ENCODE measurements around the gene SH3BP2.

SH3BP2 gene

GRCh38 chr4:2802618-2803531 lies 10.0 kb downstream of the SH3BP2 start:
- DNase-seq (ENCODE audit: low read depth in 4 of 4, low spot score in 1 of 4): no peak

GRCh38 chr4:2803624-2804448 lies 11.0 kb downstream of the SH3BP2 start:
- DNase-seq (ENCODE audit: low read depth in 4 of 4, low spot score in 1 of 4): no peak

GRCh38 chr4:2804449-2804972 lies 11.6 kb downstream of the SH3BP2 start:
- DNase-seq (ENCODE audit: low read depth in 4 of 4, low spot score in 1 of 4): no peak

DNA sequence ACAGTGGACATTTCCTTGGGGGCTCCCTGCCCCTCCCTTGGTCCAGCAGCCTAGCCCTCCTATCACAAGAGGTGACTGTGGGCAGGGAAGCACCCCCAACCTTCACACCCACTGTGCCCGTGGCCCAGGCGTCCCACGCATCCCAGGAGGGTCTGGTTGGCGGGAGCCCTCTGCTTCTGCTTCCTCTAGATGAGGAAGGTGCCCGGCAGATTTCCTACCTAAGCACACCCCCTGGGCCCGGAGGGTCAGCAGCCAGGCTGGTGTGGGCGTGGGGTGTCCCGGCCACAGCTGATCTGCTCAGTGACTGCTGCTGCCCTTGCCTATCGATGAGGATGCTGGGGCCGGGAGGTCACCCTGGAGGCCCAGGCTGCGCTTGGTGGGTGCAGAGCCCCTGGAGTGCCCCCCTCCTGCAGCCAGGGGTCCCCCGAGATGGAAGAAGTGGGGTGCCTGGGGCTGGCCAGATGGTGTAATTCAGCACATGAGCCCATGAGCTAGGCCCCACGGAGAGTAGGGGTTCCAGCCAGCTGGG lies 12.2 kb downstream of the SH3BP2 start:
- no peak for DNase-seq (ENCODE audit: low read depth in 4 of 4, low spot score in 1 of 4)

DNA sequence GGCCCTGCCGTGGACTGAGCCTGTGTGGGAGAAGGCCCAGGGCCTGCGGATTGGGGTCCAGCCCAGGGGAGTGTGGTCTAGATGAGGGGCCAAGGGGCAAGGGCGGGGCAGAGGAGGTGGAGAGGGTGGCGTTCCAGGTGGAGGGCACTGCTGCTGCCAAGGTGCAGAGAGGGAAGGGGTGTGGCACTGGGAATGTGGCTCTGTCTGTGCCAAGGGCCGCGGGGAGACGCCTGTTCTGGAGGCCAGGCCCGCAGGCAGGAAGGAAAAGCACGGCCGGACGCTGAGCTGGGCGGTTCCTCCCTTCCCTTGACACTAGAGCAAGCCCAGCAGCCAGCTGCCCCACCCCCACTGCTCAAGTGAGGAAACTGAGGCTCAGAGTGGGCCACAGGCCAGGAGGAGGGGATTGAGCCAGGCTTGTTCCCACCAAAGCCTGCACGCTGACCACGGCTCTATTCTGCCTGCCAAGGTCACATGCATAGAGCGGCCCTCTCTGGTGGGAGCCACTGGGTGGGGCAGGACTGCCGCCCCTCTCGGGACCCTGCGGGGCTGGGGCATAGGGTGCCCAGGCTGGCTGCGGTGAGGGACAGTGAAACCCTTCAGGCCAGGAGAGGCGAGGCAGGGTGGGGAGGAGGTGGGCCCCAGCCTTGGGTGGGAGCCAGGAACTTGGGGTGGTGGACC lies 13.0 kb downstream of the SH3BP2 start:
- no peak for DNase-seq (ENCODE audit: low read depth in 4 of 4, low spot score in 1 of 4)

- no peak for DNase-seq (ENCODE audit: low read depth in 4 of 4, low spot score in 1 of 4)
Observed at GRCh38 chr4:2806390-2807355, 13.8 kb downstream of the SH3BP2 start.

GRCh38 chr4:2807571-2807970 lies 14.7 kb downstream of the SH3BP2 start:
- no peak for DNase-seq (ENCODE audit: low read depth in 4 of 4, low spot score in 1 of 4)

DNA sequence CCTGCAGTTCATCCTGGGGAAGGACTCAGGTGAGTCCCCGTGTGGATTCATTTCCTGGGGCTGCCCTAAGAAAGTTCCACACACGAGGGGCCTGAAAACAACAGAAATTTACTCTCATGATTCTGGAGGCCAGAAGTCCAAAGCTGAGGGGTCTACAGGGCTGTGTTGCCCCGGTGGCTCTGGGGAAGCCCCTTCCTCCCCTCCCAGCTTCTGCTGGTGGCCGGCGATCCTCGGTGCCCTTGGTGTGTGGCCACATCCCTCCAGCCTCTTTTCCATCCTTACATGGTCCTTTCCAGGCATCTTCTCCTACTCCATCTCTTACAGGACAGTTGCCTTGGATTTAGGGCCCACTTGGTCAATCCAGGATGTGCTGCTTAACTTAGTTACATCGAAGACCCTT lies 15.1 kb downstream of the SH3BP2 start:
- no peak for DNase-seq (ENCODE audit: low read depth in 4 of 4, low spot score in 1 of 4)

- no peak for DNase-seq (ENCODE audit: low read depth in 4 of 4, low spot score in 1 of 4)
Observed at GRCh38 chr4:2809610-2810180, 16.8 kb downstream of the SH3BP2 start.

- DNase-seq (ENCODE audit: low read depth in 4 of 4, low spot score in 1 of 4): no peak
Observed at GRCh38 chr4:2810388-2810787, 17.5 kb downstream of the SH3BP2 start.

DNA sequence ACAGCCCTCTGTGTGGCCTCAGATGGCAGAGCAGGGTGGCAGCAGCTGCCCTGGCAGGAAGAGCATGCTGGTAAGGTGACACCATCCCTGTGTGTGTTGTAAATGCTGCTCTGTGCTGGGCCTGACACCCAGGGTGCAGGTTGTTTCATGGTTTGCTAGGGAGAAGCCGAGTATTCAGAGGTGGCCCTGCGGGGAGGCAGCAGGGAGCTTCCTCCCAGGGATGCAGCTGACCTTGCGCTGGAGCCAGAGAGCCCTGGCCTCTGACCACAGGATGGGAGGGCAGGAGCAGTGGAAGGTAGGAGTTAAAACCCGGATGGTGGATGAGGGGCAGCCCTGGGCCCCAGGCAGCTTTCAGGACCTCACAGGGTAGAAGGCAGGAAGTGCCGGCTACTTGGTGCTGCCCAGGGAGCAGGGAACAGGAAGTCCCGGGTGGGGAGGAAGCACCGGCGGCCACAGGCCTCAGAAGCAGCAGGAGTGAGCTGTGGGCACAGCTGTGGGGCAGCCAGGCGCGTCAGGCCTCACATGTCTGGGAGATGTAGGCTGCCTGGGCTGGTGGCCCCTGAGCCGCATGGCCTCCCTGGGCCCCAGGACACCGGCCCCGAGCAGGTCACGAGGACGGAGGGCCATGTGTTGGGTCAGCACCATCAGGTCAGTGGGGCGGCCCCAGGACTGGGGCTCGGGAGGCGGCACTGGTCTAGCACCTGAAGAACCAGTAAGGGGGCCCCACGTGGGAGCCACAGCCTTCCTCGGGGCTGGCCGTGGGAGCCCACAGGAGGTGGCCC lies 19.1 kb downstream of the SH3BP2 start:
- peak in 2 of 4 experiments; percentile 43 to 55 for DNase-seq (ENCODE audit: low read depth in 4 of 4, low spot score in 1 of 4)

GRCh38 chr4:2812612-2813354 lies 19.9 kb downstream of the SH3BP2 start:
- DNase-seq (ENCODE audit: low read depth in 4 of 4, low spot score in 1 of 4): no peak

DNA sequence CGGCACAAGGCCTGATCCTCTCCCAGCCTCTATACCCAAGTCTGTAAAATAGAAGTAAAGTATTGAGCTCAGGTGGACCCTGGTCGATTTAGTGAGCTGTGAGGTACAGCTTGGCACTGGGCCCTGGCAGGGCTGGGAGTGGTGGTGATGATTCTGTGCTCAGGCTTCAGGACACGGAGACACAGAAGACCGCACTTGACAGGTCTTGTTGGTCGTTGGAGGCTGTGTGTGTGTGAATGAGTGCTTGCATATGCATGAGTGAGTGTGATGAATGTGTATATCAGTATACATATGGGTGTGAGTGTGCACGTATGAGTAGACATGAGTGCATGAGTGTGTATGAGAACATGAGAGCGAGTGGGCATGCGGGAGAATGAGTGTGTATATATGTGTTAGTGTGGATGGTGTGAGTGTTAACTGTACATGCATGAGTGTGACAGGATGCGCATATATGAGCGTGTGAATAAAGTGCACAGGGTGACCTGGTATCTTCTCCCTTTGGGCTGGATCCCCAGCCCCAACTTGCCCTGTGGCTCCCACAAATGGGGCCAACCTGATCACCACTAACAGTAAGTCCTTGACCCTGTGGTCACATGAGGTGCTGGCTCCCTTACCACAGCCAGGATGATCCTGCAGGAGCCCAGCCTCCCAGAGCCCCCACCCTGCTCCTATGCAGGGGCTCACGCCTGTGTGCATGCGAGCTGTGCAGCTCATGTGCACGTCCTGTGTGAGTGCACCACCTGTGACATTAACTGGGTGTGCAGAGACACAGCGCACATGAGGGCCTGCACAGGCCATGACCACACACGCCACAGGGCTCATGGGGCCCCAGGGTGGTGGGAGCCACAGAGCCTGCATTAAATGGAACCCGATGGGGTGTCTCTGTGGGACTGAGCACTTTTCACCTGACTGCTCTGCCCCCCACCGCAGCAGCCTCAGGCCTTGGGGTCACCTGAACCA lies 20.8 kb downstream of the SH3BP2 start:
- no peak for DNase-seq (ENCODE audit: low read depth in 4 of 4, low spot score in 1 of 4)

- no peak for DNase-seq (ENCODE audit: low read depth in 4 of 4, low spot score in 1 of 4)
Observed at GRCh38 chr4:2814627-2815270, 21.9 kb downstream of the SH3BP2 start.

GRCh38 chr4:2816401-2816954 lies 23.6 kb downstream of the SH3BP2 start:
- DNase-seq (ENCODE audit: low read depth in 4 of 4, low spot score in 1 of 4): no peak

DNA sequence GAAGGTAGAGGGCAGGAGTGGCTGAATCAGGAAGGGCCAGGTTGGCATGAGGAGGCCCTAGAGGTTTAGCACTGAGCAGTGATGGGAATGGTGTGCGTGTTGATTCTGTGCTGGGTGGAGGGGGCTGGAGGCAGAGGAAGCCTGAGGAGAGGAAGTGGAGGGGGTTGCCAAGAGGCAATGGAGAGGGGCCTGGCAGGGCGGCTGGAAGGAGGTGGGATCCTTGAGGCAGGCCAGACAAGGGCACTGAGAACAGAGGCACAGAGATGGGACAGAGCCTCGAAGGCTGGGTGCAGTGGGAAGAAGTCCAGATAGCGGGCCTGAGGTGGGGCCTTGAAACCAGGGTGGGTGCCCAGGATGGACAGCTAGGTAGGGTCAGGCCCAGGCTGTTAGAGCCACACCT lies 24.3 kb downstream of the SH3BP2 start:
- DNase-seq (ENCODE audit: low read depth in 4 of 4, low spot score in 1 of 4): no peak

All from stimulated activated CD4-positive, alpha-beta T cell treated with anti-CD3 and anti-CD28 coated beads, Interleukin-1b, Interleukin-23, amount 100 ng/mL, for 24 hours (primary cell).